Mononuclear cell (primary cell): ENCODE results near the gene LSM6. TPM values are rescaled to one million over a fixed set of nuclear protein-coding genes. Genes with fewer than 3 reads are reported as not detected.

Experiments
- H3K27me3 ChIP-seq: 2 replicates; pipeline ENCODE4 v1.6.0; 2011; ENCODE audit warnings: low read length, control low read depth; ENCODE audit not compliant: insufficient read depth
- H3K4me1 ChIP-seq: 2 replicates; pipeline ENCODE4 v1.5.1; 2011; ENCODE audit warnings: mild to moderate bottlenecking, low read length, control low read depth; ENCODE audit not compliant: insufficient read depth
- H3K4me3 ChIP-seq: 2 replicates; pipeline ENCODE4 v1.5.1; 2011; ENCODE audit warnings: mild to moderate bottlenecking, low read length, moderate library complexity
- H3K9me3 ChIP-seq: 2 replicates; pipeline ENCODE4 v1.5.1; 2011; ENCODE audit warnings: low read depth, mild to moderate bottlenecking, control low read depth, low read length
- total RNA-seq: library from RNA; depleted of rRNA; stranded (reverse); fragments of >200 nt; gene quantifications from one replicate; pipeline ENCODE4 v1.2.3, GENCODE V29; 2012

LSM6 gene
- total RNA-seq, 1 donor, result 30.9 TPM

DNA sequence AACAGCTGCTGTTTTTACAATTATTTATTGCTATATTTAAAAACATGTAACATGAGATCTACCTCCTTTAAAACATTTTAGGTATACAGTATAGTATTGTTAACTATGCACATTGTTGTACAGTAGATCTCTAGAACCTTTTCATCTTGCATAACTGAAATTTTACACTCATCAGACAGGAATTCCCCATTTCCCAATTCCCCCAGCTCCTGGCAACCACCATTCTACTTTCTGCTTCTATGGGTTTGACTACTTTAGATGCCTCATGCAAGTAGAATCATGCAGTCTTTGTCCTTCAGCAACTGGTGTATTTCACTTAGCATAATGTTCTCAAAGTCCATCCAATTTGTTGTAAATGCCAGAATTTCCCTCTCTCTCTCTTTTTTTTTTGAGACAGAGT is 9.7 kb upstream of the LSM6 start:
- H3K27me3 ChIP-seq, result peaks cover 11% of the 10 kb centered on the region
- peaks cover 17% of the 10 kb centered on the region for H3K9me3 ChIP-seq
- no peaks in the 10 kb centered on the region for H3K4me1 ChIP-seq
- H3K4me3 ChIP-seq, result no peak overlapping the region

DNA sequence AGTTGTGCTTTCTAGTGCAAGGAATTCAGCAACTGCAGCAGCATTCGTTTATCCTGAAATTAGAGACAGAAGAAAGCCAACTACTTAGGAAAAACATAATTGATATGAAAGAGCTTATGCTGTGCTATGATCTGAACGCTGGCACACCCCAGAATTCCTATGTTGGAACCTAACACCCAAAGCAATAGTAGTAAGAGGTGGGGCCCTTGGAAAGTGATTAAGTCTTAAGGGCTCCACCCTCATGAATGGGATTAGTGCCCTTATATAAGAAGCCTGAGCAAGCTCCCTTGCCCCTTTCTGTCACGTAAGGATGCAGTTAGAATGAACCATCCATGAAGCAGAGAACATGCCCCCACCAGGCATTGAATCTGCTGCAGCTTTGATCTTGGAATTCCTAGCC is 5.4 kb upstream of the LSM6 start:
- H3K4me1 ChIP-seq, result no peaks in the 10 kb centered on the region
- no peak overlapping the region for H3K4me3 ChIP-seq

DNA sequence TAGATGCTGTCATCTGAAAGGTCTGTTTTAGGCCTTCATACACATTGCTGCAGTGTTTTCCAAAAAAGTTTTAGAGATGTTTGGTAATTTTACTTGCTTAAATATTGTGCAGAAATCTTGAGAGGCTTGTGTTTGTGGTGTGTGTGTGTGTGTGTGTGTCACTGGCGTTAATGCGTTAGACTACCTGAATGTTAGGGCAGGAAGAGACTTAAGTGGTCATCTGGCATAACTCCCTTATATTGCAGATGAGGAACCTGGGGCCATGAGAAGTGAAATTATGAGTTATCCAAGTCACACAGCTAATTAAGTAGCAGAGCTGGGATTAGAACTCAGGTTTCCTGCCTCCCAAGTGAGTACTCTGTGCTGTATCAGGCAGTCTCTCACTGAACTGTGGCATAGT is 1.4 kb downstream of the LSM6 start:
- Histone ChIP-seq H3K4me3 (no peak overlapping the region), H3K4me1 (peaks cover 38% of the 10 kb centered on the region), H3K9me3 (no peaks in the 10 kb centered on the region), H3K27me3 (no peaks in the 10 kb centered on the region)

More for the DNA sequence above, 5.4 kb upstream of the LSM6 start:
- Histone ChIP-seq H3K27me3 (no peaks in the 10 kb centered on the region), H3K9me3 (no peaks in the 10 kb centered on the region)

DNA sequence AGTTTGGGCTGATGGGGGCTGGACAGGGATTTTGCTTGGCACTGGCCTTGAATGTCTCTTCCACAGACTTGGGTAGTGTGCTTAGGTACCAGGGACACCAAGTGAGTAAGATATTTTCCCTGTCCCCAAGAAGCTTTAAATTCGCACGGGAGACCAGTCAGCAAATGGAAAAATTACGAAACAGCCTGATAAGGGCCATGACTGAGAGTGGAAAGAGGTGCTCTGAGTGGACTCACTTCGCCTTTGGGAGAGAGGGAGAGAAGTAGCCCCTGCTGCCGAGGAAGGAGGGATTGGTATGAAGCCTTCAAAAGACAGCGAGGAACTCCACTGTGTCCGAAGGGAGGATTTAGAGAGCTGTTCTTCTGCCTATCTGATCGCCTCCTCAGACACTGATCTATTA is 2.6 kb downstream of the LSM6 start:
- Histone ChIP-seq H3K27me3 (no peaks in the 10 kb centered on the region), H3K4me3 (no peak overlapping the region), H3K9me3 (no peaks in the 10 kb centered on the region), H3K4me1 (peaks cover 38% of the 10 kb centered on the region)

DNA sequence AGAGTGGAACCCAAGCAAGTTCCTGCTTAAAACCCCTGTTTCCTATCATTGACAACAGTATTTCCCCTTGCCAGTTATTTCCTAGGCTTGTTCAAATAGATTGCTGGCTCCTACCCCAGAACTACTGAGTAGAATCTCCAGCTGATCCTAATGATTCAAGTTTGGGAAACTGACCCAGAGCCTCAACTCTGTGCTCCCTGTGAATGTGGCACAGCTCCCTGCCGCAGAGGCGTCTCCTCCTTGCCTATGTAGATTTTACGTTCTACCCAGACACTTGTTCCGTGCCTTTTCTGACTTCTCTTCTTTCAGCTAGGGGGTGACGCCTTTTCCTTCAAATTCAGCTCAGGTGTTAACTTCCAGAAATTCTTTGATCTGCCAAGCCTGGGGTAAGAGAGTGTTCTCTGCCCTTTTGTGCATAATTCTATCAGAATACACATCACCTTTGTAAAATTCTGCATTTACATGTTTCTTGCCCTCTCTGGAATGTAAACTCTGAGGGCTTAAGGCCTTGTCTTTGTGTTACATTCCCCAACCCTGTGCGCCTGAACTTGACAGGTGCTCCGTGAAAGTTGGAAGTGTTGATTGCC is 4.4 kb downstream of the LSM6 start:
- Histone ChIP-seq H3K4me3 (no peak overlapping the region), H3K27me3 (no peaks in the 10 kb centered on the region), H3K9me3 (no peaks in the 10 kb centered on the region), H3K4me1 (peaks cover 38% of the 10 kb centered on the region)

DNA sequence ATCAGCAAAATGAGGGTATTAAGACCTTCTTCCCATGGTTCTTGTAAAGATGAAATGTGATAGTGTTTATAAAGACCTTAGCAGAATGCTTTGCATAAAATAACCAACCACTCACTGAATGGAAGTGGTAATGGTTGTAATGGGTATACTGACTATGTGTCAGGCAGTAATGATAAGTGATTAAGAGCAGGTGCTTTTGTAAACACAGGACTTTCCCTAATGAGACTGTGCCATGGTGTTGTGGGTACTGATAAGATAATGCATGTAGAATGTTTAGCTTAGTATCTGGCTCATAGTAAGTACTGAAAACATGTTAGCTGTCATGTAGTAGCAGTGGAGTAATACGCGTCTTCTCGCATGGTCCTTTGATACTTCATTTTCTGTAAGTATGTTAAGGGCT is 6.9 kb downstream of the LSM6 start:
- Histone ChIP-seq H3K9me3 (no peaks in the 10 kb centered on the region), H3K4me3 (no peak overlapping the region), H3K27me3 (no peaks in the 10 kb centered on the region), H3K4me1 (peaks cover 25% of the 10 kb centered on the region)

DNA sequence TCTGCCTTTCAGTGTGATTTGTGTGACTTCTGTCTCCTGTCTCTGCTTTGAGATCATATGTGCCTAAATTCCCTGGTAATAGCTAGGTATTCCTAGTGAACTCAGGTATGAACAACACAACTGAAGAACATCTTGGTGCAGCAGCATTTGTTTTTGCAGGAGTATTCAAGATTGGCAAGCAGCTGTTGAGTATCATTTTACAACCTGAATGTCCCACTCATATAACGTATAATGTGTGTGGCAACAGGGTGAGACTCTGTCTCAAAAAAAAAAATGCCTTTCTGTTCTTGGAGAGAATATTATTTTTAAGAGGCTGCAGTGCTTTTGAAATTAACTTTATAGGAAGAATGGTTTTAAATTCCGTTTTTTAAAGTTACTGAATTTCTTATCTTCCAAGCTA is 7.7 kb downstream of the LSM6 start:
- no peak overlapping the region for H3K4me3 ChIP-seq
- H3K9me3 ChIP-seq, result no peaks in the 10 kb centered on the region
- no peaks in the 10 kb centered on the region for H3K27me3 ChIP-seq
- peaks cover 17% of the 10 kb centered on the region for H3K4me1 ChIP-seq

DNA sequence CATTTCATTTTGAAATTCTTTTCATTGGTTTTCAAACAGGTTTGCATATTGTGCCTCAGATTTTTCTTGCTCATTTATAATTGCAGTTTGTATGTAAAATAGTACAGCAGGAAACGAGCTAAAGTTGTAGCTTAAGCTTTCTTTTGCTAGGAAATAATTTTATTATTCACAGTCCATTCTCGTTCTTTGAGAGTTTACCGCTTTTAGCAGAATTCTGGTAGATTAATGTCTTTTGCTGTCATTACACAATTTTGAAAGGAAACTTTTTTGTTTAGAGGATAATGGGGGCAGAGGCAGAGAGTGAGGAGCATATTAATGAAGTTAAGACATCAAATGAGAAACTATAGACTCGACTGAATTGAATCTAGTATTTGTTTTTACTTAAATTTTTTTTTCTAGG is 10.5 kb downstream of the LSM6 start:
- no peaks in the 10 kb centered on the region for H3K4me1 ChIP-seq
- H3K27me3 ChIP-seq, result no peaks in the 10 kb centered on the region
- H3K9me3 ChIP-seq, result no peaks in the 10 kb centered on the region
- no peak overlapping the region for H3K4me3 ChIP-seq

DNA sequence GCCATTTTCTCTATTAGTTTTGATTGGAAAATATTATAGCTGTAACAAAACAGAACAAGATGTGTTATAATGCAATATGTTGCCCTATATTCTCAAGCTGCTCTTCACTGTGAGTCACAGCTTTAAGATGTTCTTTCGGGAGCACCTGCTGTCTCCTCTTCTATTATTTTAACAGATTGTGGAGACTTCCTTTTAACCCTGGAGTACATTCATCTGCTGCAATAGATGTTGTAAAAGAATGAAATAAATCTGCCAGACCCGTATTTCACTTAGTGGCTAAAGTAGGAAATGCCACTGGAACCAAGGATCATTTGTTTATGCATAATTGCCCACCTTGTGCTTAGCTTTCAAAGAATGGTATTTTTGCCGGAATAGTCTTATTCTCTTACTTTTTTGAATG is 11.1 kb downstream of the LSM6 start:
- Histone ChIP-seq H3K9me3 (no peaks in the 10 kb centered on the region), H3K4me1 (no peaks in the 10 kb centered on the region), H3K27me3 (no peaks in the 10 kb centered on the region), H3K4me3 (no peak overlapping the region)

DNA sequence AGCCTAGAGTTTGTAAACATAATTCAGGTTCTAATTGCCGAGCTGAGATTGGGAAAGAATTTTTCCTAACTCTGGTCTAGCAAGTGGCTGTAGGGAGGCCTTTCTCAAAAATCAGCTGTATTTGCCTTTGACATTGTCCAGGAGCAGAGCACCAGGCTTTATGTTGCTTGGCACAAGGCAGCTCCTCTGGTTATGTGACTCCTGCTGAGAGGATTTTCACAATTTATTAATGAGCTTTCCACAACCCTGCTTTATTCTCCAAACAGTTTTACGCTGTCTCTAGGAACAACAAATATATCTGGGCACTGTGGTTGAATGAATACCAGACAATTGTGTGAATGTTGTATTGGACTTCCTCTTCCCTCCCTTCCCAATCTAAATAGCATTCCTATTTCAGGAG is 14.9 kb downstream of the LSM6 start:
- Histone ChIP-seq H3K9me3 (no peaks in the 10 kb centered on the region), H3K4me3 (no peak overlapping the region), H3K27me3 (no peaks in the 10 kb centered on the region), H3K4me1 (no peaks in the 10 kb centered on the region)

DNA sequence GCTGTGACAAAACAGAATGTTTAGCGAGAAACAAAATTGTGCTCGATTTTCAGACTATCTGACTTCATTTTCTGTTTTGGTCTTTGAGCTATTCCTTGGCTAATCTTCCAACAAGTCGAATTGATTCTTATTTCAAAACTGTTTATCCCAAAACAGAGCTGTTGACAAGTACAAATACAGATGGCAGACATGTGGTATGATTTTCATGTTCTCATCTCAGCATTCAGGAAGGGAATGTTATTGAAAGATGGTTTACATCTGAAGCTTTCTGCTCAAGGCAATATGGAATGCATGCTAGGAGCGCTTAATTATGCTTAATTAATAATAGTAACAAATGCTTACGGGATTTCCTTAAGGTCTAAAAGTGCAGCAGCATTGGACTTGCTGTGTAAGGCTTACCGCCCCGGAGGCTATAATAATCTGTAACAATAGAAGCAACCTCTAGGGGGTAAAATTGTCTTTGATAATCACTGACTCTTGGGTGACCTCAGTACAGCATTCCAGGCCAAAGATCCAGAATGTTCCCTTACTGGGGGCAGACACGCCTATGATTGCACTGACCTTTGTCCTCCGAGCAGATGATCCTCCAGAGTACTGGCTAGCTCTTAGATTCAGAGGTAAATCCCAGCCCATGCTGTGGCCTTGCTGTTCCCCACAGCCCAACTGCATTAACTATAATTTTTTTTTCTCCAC is 16.4 kb downstream of the LSM6 start:
- Histone ChIP-seq H3K27me3 (no peaks in the 10 kb centered on the region), H3K9me3 (no peaks in the 10 kb centered on the region), H3K4me1 (no peaks in the 10 kb centered on the region), H3K4me3 (no peak overlapping the region)

DNA sequence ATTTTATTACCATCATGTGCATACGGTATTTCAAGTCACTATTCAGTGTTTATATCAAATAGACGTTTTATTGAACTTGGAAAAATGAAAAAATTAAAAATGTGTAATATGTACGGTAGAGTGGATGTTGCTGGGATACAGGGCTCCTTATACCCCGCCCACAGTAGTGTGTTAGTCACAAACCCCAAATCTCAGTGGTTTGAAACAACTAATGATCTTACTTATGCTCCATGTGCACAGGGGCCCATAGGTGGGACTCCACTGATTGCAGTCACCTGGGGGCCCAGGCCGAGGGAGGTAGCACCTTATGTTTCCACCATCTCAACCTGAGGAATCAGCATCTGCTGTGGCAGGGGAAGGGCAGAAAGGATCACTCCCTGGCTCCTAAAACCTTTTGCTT is 18.1 kb downstream of the LSM6 start:
- H3K4me1 ChIP-seq, result no peaks in the 10 kb centered on the region
- H3K27me3 ChIP-seq, result no peaks in the 10 kb centered on the region
- no peaks in the 10 kb centered on the region for H3K9me3 ChIP-seq
- H3K4me3 ChIP-seq, result no peak overlapping the region

DNA sequence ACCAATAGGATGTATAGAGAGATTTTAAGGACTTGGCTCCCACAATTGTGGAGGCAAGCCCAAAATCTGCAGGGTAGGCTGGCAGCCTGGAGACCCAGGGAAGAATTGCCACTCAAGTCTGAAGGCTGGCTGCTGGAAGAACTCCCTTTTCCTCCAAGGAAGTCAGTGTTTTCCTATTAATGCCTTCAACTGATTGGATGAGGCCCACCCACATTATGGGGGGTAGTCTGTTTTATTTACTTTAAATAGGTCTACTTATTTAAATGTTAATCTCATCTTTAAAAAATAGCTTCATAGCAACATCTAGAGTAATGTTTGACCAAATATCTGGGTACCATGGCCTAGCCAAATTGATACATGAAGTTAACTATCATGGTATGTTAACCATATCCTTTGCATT is 18.7 kb downstream of the LSM6 start:
- Histone ChIP-seq H3K4me3 (no peak overlapping the region), H3K4me1 (no peaks in the 10 kb centered on the region), H3K27me3 (no peaks in the 10 kb centered on the region), H3K9me3 (no peaks in the 10 kb centered on the region)

DNA sequence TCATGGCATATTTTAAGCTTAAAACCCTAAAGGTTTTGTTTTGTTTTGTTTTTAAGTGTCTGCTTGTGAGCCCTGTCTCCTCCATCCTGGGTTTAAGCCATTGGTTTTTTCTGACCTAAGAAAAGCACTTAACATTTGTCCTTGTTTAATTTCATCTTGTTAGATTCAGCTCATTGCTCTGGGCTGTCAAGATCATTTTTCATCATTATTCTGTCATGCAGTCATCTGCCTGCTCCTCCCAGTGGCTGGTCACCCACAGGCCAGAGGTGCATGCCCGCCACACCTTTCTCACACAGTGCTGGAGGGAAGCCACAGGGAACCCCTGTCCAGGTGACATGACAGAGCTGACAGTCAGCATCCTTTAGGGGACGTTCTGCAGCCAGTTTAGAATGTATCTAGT is 27.1 kb downstream of the LSM6 start:
- no peak overlapping the region for H3K4me3 ChIP-seq
- no peaks in the 10 kb centered on the region for H3K9me3 ChIP-seq
- H3K4me1 ChIP-seq, result no peaks in the 10 kb centered on the region
- no peaks in the 10 kb centered on the region for H3K27me3 ChIP-seq

DNA sequence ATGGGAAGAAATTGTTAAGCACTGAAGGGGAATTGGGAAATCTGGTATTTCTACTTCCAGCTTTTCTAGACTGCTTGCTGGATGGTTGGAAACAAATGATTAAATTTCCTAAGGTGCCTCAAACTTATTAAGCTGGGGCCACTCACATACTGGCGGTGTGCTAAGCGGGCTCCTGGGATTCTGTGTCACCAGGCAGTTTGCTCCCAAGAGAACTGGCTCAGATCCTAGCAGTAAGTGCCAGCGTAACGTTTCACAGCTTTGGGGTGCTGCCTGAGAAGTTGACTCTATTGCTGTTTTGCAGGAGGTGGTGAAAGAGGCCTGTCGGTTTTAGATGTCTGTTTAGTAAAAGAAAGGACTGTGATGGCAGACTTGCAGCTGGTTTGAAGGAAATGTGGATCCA is 31.9 kb downstream of the LSM6 start:
- Histone ChIP-seq H3K9me3 (no peaks in the 10 kb centered on the region), H3K27me3 (no peaks in the 10 kb centered on the region), H3K4me1 (no peaks in the 10 kb centered on the region), H3K4me3 (no peak overlapping the region)

DNA sequence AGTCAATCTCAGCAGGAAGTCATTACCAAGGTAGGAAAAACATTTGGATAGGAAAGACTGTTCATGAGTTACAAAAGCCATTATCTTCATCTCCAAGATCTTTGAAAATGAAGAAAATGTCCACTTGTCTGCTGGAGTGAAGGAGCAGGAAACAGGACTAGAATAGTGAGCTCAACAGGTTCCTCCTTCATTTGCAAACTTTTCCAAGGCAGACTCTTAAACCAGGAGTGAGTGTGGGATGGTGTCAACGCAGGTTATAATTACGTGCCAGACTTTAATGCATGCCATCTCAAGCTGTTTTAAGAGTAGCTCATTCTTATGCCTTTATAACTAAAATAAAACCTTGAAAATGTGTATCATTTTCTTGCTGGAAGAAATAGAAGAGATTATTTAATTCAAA is 35.4 kb downstream of the LSM6 start:
- Histone ChIP-seq H3K4me1 (no peaks in the 10 kb centered on the region), H3K4me3 (no peak overlapping the region), H3K9me3 (no peaks in the 10 kb centered on the region), H3K27me3 (no peaks in the 10 kb centered on the region)
